ENCODE data around the gene COL2A1. TPM values are rescaled to one million over a fixed set of nuclear protein-coding genes. Genes with fewer than 3 reads are reported as not detected.

COL2A1 gene
- polyA plus RNA-seq, 3 donors: 30.9 to 43.8 (median 34.9) TPM

Other genes starting within 250 kb of the COL2A1 start
- gene RAPGEF3, start 245.6 kb downstream of the COL2A1 start, polyA plus RNA-seq (ENCODE audit: insufficient read length in 3 of 3): 10 to 100 TPM; 48.0 to 61.0 (median 49.6) TPM
- 10 to 100 TPM; 50.6 to 54.1 (median 52.4) TPM for gene SLC48A1, start 231.2 kb downstream of the COL2A1 start, polyA plus RNA-seq (ENCODE audit: insufficient read length in 3 of 3)
- gene HDAC7, start 184.6 kb downstream of the COL2A1 start, polyA plus RNA-seq (ENCODE audit: insufficient read length in 3 of 3): 10 to 100 TPM; 60.6 to 70.3 (median 67.9) TPM
- gene VDR, start 99.5 kb downstream of the COL2A1 start, polyA plus RNA-seq (ENCODE audit: insufficient read length in 3 of 3): 1 to 10 TPM; 3.7 to 4.3 (median 4.3) TPM
- 100 to 1,000 TPM; 131 to 146 (median 136) TPM for gene TMEM106C, start 40.9 kb downstream of the COL2A1 start, polyA plus RNA-seq (ENCODE audit: insufficient read length in 3 of 3)
- gene SENP1, start 101.6 kb upstream of the COL2A1 start, polyA plus RNA-seq (ENCODE audit: insufficient read length in 3 of 3): 10 to 100 TPM; 27.2 to 29.1 (median 27.7) TPM
- 100 to 1,000 TPM; 106 to 114 (median 111) TPM for gene PFKM, start 114.9 kb upstream of the COL2A1 start, polyA plus RNA-seq (ENCODE audit: insufficient read length in 3 of 3)
- 10 to 100 TPM; 40.6 to 41.7 (median 41.0) TPM for gene ASB8, start 153.0 kb upstream of the COL2A1 start, polyA plus RNA-seq (ENCODE audit: insufficient read length in 3 of 3)
- gene CCDC184, start 179.2 kb upstream of the COL2A1 start, polyA plus RNA-seq (ENCODE audit: insufficient read length in 3 of 3): under 1 TPM; 0.24 to 0.57 (median 0.31) TPM
- gene OR10AD1, start 198.8 kb upstream of the COL2A1 start, polyA plus RNA-seq (ENCODE audit: insufficient read length in 3 of 3): under 1 TPM; 0.10 to 0.40 (median 0.36) TPM